Sigmoid colon (tissue), 7 donors: Measurements from ENCODE around the gene OPRD1. TPM values are rescaled to one million over a fixed set of nuclear protein-coding genes. Genes with fewer than 3 reads are reported as not detected.

Experiments
- DNase-seq: peaks from one replicate; pipeline ENCODE4 v3.0.0-alpha.2; 2019
- H3K27ac ChIP-seq, 4 donors: fragments of 200-600 bp; sonication (generic); one replicate each; pipeline ENCODE4 v1.5.1; 2016 to 2019; ENCODE audit warnings: mild to moderate bottlenecking in 1 of 4
- H3K27me3 ChIP-seq, 3 donors: fragments of 200-600 bp; sonication (generic); one replicate each; pipeline ENCODE4 v1.5.1; 2019; ENCODE audit warnings: mild to moderate bottlenecking in 1 of 3
- H3K36me3 ChIP-seq, 4 donors: fragments of 200-600 bp; sonication (generic); one replicate each; pipeline ENCODE4 v1.5.1; 2016 to 2019
- H3K4me1 ChIP-seq, 4 donors: fragments of 200-600 bp; sonication (generic); one replicate each; pipeline ENCODE4 v1.5.1; 2017 to 2019
- H3K4me3 ChIP-seq, 4 donors: fragments of 200-600 bp; sonication (generic); one replicate each; pipeline ENCODE4 v1.5.1; 2017 to 2019; ENCODE audit warnings: mild to moderate bottlenecking in 2 of 4, moderate library complexity in 1 of 4
- H3K9me3 ChIP-seq, 4 donors: fragments of 200-600 bp in 3 of 4; sonication (generic) in 3 of 4; one replicate each; pipeline versions ENCODE4 v1.5.1 to v1.6.1; 2013 to 2019
- CTCF ChIP-seq, 4 experiments: fragments of 450-650 bp in 3 of 4; fragments of 200-600 bp in 1 of 4; IDR thresholded peaks; one replicate each; pipeline ENCODE4 v1.5.1; 2016 to 2019; ENCODE audit warnings: antibody characterized with exemption in 4 of 4, mild to moderate bottlenecking in 3 of 4, moderate library complexity in 2 of 4
- EP300 ChIP-seq, 4 donors: sonication (generic); formaldehyde crosslinking; IDR thresholded peaks; one replicate each; pipeline ENCODE4 v1.6.1; 2017; ENCODE audit warnings: antibody characterized with exemption in 4 of 4
- POLR2A ChIP-seq, 2 donors: fragments of 450-650 bp; IDR thresholded peaks; one replicate each; pipeline ENCODE4 v1.6.1; 2016; ENCODE audit warnings: antibody characterized with exemption in 2 of 2, mild to moderate bottlenecking in 2 of 2, moderate library complexity in 2 of 2
- POLR2AphosphoS5 ChIP-seq, 4 donors: sonication (generic); formaldehyde crosslinking; IDR thresholded peaks; one replicate each; pipeline ENCODE4 v1.6.1; 2017; ENCODE audit warnings: antibody characterized with exemption in 4 of 4
- WGBS, 2 donors: extraction: QIAGEN DNeasy Blood & Tissue Kit; methylation state at CpG; one replicate each; pipeline ENCODE4 v1.1.7; 2013; 5-methylcytosine and 5-hydroxymethylcytosine counted together
- intact Hi-C: fragments of 100-400 bp; cut with DNase I; formaldehyde crosslinking; loops from one replicate; pipeline ENCODE4 v1.15.1; 2023
- polyA plus RNA-seq, 3 donors: library from polyadenylated mRNA; stranded (reverse); fragments of 200-250 nt; gene quantifications; one replicate each; pipeline ENCODE4 v1.2.3, GENCODE V29; 2013
- total RNA-seq, 4 donors: library from RNA; depleted of rRNA; stranded (reverse); fragments of >200 nt; gene quantifications; one replicate each; pipeline ENCODE4 v1.1.0, GENCODE V29; 2016
- donor health status: healthy with polysubstance abuse.
- donor health status: Bipolar disorder and iron deficiency.
- donor health status: healthy.

OPRD1 gene
- total and polyA plus RNA-seq, 7 donors = under 0.01 to 1.8 (median 0.42) TPM; not detected in 1

- H3K4me3 ChIP-seq = peak overlapping the region in 3 of 4 donors; percentile 40 to 48 (median 46)
- TF ChIP-seq POLR2AphosphoS5 (IDR thresholded peaks at IDR 0.05) = peak in 2 of 4 donors; percentile 39 to 46
- TF ChIP-seq POLR2A (IDR thresholded peaks at IDR 0.05) = peak in 1 of 2 donors; percentile 22
- no peak for TF ChIP-seq CTCF (IDR thresholded peaks at IDR 0.05)
- TF ChIP-seq EP300 (IDR thresholded peaks at IDR 0.05) = no peak
- peaks cover 0 to 17% (median 12%) of the 10 kb centered on the region in 4 donors for H3K4me1 ChIP-seq
- H3K9me3 ChIP-seq = no peaks in the 10 kb centered on the region
- H3K36me3 ChIP-seq = peaks cover 0 to 20% (median 0%) of the 10 kb centered on the region in 4 donors
- peak; percentile 83 for DNase-seq
- intact Hi-C loops = no loop called here
- WGBS, 2 donors = 5 to 15% methylated on average over 39 of the region's 39 CpGs
- peak overlapping the region in 3 of 4 donors; percentile 30 to 40 (median 39) for H3K27ac ChIP-seq
- no peaks in the 10 kb centered on the region for H3K27me3 ChIP-seq
Observed at GRCh38 chr1:28775121-28775942, 36.6 kb upstream of the OPRD1 start.

- no peak for TF ChIP-seq POLR2A (IDR thresholded peaks at IDR 0.05)
- TF ChIP-seq CTCF (IDR thresholded peaks at IDR 0.05) = no peak
- no peak for TF ChIP-seq EP300 (IDR thresholded peaks at IDR 0.05)
- TF ChIP-seq POLR2AphosphoS5 (IDR thresholded peaks at IDR 0.05) = no peak
- WGBS, 2 donors = 95 to 98% methylated on average over 17 of the region's 17 CpGs
- no peak overlapping the region for H3K27ac ChIP-seq
- DNase-seq = no peak
- intact Hi-C loops = no loop called here
- peaks cover 0 to 17% (median 12%) of the 10 kb centered on the region in 4 donors for H3K4me1 ChIP-seq
- H3K36me3 ChIP-seq = peaks cover 0 to 13% (median 0%) of the 10 kb centered on the region in 4 donors
- no peaks in the 10 kb centered on the region for H3K9me3 ChIP-seq
- no peak overlapping the region for H3K4me3 ChIP-seq
- no peaks in the 10 kb centered on the region for H3K27me3 ChIP-seq
Observed at GRCh38 chr1:28776341-28776740, 35.6 kb upstream of the OPRD1 start.

GRCh38 chr1:28778021-28778420 is 33.9 kb upstream of the OPRD1 start:
- DNase-seq = no peak
- peaks cover 0 to 4% (median 0%) of the 10 kb centered on the region in 4 donors for H3K36me3 ChIP-seq
- H3K4me1 ChIP-seq = peaks cover 0 to 17% (median 12%) of the 10 kb centered on the region in 4 donors
- H3K9me3 ChIP-seq = no peaks in the 10 kb centered on the region
- TF ChIP-seq POLR2A (IDR thresholded peaks at IDR 0.05) = no peak
- no peak for TF ChIP-seq POLR2AphosphoS5 (IDR thresholded peaks at IDR 0.05)
- no peak for TF ChIP-seq CTCF (IDR thresholded peaks at IDR 0.05)
- TF ChIP-seq EP300 (IDR thresholded peaks at IDR 0.05) = no peak
- 87 to 92% methylated on average over 2 of the region's 2 CpGs for WGBS, 2 donors
- no peaks in the 10 kb centered on the region for H3K27me3 ChIP-seq
- no peak overlapping the region for H3K4me3 ChIP-seq
- no peak overlapping the region for H3K27ac ChIP-seq
- intact Hi-C loops = no loop called here

GRCh38 chr1:28779751-28780408 is 32.1 kb upstream of the OPRD1 start:
- Histone ChIP-seq H3K36me3 (no peaks in the 10 kb centered on the region), H3K4me1 (peaks cover 0 to 11% (median 8%) of the 10 kb centered on the region in 4 donors), H3K27ac (no peak overlapping the region), H3K9me3 (no peaks in the 10 kb centered on the region), H3K4me3 (no peak overlapping the region), H3K27me3 (no peaks in the 10 kb centered on the region)
- WGBS, 2 donors = 90 to 91% methylated on average over 6 of the region's 6 CpGs
- no peak for DNase-seq
- intact Hi-C loops = loop anchor here (5.0 to 10.0 kb wide), 2 partner anchors 255 to 422 kb away; no protein-coding TSS in a partner anchor
- TF ChIP-seq EP300 (IDR thresholded peaks at IDR 0.05) (no peak), CTCF (IDR thresholded peaks at IDR 0.05) (no peak), POLR2AphosphoS5 (IDR thresholded peaks at IDR 0.05) (no peak), POLR2A (IDR thresholded peaks at IDR 0.05) (no peak)
